Measurements from ENCODE around the gene LANCL2.

The LANCL2 gene

DNA sequence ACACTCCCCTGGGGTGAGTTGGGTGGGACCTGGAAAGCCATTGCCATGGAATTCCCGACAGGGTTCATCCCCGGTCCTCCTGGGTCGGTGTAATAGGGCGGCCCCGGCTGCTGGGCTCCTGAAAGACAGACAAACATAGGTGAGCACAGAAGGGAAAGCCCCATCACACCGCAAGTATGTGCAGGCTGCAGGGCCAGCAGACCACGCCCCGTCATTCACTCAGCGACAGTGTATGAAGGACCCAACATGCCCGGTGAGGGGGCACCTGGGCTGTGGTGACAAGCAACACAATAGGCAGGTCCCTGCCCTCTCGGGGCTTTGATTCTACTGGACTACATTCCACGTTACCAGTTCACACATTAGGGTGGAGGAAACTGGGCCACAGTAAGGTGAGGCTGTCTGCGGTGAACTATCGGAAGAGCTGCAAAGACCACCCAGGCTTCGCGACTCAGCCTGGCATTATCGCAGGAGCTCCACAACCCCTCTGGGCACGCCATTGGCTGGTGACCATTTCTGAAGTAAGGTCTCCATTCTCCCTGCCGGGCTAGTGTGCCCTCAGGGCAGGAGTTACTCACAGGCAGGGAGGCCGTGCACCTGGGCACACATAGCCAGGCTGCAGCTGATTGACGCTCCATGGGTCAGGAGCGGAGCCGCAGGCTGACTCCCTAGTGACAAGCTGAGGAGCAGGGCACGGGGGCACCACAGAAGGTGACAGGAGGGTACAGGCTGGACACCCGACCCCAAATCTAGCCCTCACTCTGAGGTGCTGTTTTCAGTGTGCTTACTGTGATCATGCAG is 108.0 kb downstream of the LANCL2 start:
- no peak for DNase-seq

DNA sequence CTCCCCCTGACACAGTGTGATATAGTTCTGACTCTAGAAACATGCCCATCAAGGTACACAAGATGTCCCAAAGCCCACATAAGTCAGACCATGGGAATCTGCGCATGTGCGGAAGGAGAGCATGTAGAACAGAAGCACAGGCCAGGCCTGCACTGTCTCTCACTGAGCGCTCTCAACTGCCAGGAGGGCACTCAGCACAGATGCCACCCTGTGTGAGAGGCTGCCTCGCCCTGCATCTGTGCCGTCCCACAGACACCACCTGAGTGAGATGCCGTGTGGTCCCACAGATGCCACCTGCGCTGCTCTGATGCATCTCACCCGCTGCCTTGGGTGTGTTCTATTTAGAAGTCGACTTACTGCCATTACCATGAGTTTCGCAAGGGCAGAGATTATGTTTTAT is 108.8 kb downstream of the LANCL2 start:
- DNase-seq: no peak

DNA sequence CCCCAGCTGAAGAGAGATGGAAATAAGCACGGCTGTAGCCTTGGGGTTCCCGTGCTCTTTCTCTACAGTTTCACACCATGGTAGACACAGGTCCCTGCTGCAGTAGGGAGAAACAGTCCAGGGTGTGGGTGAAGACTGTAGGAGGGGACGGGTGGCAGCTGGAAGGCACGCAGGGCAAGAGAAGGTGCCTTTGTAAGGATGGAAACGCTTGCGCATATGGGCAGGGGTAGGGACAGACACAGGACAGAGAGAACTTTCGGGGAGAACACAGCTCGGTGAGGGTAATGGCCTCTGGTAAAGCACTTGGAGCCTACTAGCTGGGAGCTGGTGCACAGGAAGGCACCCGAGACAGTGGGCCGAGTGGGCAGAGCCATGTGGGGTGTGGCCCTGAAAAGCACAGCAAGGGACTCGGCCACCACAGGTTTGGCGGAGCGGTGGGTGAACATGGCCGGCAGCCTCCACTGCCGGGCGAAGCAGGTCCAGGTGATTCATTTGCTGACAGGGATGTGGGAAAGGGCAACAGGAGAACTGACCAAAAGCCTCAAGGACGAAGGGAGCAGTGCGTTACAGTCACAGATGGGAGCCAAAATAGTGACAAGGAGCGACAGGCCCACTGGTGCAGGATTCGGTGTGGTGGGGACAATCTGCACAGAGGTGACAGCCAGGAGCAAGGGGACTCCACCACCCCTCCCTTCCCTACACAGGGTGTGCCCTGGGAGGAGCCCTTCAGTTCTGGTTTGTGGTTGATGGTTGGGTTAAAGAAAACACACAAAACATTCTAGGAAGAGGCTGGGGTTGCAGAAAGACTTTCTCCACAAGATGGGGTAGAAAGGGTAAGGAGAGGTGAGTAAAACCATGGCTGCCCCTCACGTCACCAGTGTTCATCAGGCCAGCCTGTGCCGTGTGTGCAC is 110.1 kb downstream of the LANCL2 start:
- no peak for DNase-seq

DNA sequence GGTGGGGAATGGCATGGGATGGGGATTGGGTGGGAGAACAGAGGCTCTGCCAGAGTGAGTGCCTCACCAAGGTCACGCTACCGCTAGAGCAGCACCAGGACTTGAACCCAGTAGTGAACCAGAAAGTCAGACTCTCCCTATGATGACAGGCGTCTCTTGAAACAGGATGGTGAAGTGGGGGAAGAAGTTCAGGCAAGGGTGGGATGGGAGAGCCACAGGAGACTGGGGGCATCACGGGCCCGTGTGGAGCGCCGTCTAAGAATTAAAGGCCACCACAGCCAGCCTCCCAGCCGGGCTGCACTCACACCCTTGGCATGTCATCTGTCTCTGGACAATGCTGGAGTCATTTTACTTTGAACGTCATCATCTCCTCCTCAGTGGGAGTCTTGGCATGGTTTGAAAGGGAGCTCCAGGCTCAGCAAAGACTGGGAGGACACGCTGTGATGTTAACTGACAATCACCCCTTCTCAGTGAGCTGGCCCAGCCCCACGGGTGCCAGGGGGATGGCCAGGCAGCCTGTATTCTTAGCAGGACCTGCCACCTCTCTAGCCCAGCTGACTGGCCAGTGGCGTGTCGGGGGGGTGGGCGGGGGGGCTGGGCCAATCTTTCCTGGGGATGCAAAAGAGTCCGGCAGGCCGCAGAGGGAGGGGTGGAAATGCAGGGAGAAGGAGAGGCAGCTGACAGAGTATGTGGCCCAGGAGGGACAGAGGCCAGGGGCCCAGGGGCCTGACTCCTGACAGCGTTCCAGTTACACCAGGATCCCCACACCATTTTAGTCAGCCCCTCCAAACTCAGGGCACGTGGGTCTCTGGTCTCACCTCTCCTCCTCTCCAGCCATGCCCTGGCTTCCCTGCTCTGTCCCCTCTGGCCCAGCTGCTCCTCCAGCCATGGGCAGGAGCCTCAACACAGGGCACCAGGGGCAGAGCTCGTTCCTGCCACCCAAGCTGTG is 111.0 kb downstream of the LANCL2 start:
- DNase-seq: no peak

DNA sequence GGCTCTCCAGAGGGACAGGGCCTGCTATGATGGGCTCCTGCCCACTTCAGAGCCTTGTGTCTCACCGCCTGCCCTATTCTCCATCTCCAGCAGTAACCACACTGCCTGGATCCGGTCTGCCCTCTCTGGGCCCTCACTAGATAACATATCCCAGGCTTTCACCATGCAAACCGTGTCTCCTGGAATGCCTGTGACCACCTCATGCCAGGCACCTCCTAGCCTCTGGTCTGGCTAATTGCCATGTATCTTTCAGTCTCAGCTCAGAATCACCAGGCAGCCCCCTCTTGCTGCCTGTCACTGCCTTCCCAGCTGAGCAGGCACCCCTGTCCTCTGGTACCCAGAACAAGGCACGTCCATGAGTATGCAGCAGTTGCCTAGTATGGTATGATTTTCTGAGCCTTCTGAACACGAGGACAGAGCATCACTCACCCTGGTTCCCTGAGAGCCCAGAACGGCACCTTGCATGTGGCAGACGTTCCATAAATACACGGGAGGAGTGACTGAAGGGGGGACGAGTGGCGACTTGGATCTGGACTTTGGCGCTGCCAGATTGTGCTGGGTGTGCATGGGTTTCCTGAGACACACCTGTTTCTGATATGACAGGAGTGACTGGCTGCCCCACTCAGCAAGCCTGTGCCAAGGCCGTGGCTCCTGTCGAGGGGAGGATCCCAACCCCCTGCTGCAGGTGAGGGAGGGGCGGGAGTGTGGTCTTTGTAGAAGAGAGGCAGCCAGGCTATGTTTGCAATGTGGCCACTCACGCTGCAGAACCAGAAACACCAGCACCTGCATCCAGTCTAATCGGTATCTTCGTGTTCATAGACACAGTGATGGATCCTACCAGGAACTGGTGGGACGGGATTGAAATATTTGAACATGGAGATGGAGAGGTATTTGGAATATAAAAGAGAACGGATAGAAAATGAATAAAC is 112.0 kb downstream of the LANCL2 start:
- DNase-seq: no peak

DNA sequence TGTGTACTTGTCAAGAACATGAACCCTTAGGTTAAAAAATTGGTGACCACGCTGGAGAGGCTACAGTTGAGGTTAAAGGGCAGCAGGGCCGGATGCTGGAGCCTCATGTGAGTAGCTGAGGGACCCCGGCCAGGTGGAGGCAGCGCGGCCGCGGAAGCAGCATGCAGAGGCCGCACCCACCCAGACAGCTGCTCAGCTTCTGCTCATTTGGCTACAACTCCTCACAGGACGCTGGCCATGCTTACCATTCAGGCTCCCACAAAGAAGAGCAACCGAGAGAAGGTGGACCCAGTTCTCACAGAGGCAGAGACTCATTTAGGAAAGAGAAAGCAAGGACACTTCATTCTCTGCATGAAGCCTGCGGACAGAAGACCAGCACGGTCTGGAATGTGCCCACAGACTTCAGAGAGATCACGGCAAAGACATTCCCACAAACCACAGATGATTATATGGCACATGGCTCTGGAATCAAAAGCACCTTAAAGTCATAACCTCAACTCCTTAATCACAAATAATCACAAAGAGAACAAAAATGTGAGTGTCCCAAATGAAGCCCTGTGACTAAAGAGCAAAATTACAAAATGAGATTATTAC is 112.7 kb downstream of the LANCL2 start:
- no peak for DNase-seq

DNA sequence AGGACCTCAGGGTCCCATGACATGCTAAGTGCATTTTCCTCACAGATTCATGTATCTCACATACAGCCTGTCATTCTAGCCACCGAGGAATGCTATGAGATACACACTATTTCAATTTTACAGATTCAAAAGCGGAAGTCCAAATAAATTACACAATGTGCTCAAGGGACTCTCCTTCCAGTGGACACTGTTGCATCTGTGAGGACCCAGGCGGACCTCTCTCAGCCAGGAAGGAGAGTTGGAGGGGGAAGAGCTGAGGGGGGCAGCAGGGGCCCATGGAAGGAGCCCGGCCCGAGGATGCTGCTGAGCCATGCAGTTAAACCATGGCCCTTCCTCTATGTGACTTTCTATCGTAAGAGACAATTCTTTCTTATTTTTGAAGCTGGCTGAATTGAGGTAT is 113.6 kb downstream of the LANCL2 start:
- DNase-seq: no peak

DNA sequence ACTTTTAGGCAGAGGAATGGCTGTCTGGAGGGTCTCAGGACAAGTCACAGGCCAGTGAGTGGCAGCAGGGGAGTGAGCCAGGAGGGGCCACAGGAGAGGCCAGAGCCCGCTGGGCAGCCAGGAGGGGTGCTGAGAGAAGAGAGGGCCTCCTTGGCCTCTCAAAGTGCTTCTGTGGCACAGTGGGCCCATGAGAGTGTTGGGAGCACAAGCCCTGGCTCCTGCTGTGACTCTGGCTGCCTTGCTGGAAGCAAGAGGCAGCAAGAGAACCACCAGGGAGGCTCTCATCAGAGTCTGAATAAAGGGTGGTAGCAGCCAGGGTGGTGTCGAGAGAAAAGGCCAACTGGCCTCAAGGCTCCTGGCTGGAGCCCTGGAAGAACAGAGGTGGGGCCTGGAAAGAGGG is 116.0 kb downstream of the LANCL2 start:
- DNase-seq: no peak

DNA sequence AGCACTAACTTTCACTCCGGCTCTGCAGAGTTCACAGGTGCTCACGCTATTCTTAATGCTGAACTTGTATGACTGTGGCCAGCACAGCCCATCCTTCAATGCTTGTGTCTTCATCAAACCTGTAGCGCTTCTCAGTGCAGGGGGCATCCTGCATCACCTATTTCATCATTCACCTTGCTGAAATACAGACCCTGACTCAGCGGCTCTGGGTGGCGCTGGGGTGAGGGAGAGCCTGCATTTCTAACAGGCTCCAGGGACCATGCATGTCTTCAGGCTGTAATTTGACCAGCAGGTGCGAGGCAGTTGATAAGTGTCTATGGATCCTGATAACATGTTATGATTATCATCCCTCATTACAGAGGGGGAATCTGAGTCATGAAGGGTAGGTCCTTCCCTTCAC is 117.9 kb downstream of the LANCL2 start:
- no peak for DNase-seq

All from activated CD4-positive, CD25-positive, alpha-beta regulatory T cell (primary cell).